HUES64 (cell line): Measurements from ENCODE around the gene TK1. TPM values are rescaled to one million over a fixed set of nuclear protein-coding genes. Genes with fewer than 3 reads are reported as not detected.
"Not testable (repeated sequence)": the region's sequence is repeated elsewhere in the genome, so short reads cannot be mapped to it uniquely, and the experiment has no call there.

Experiments
- H3K27ac ChIP-seq: 2 replicates; pipeline ENCODE4 v1.7.0; 2013; ENCODE audit warnings: low read depth, low read length, inconsistent platforms
- H3K27me3 ChIP-seq: 2 replicates; pipeline ENCODE4 v1.6.1; 2013; ENCODE audit warnings: mild to moderate bottlenecking, low read length; ENCODE audit not compliant: insufficient read depth
- H3K36me3 ChIP-seq: 2 replicates; pipeline ENCODE4 v1.6.1; 2013; ENCODE audit warnings: mild to moderate bottlenecking, low read length; ENCODE audit not compliant: insufficient read depth
- H3K4me1 ChIP-seq: 2 replicates; pipeline ENCODE4 v1.6.1; 2013; ENCODE audit warnings: mild to moderate bottlenecking, low read length, moderate library complexity; ENCODE audit not compliant: insufficient read depth
- H3K4me3 ChIP-seq: 2 replicates; pipeline ENCODE4 v1.5.1; 2013; ENCODE audit warnings: mild to moderate bottlenecking, low read length, moderate library complexity
- H3K9ac ChIP-seq: 2 replicates; pipeline ENCODE4 v1.6.1; 2013; ENCODE audit warnings: mild to moderate bottlenecking, low read depth, low read length
- H3K9me3 ChIP-seq: 2 replicates; pipeline ENCODE4 v1.6.1; 2013; ENCODE audit warnings: low read depth, low read length; ENCODE audit not compliant: insufficient read depth
- WGBS: fragments of 150-250, 120-280 bp; methylation state at CpG from one replicate; pipeline ENCODE4 v1.1.7; 2013; ENCODE audit warnings: missing lambda C conversion rate; 5-methylcytosine and 5-hydroxymethylcytosine counted together
- polyA plus RNA-seq, 2 experiments: library from polyadenylated mRNA; stranded (reverse); fragments of 50-300 nt; gene quantifications; one replicate each; pipeline ENCODE4 v1.2.3, GENCODE V29; 2013

Gene TK1
- 64.5 TPM for polyA plus RNA-seq (2013, experiment 1 of 2)
- polyA plus RNA-seq (2013, experiment 2 of 2) = 62.3 TPM

GRCh38 chr17:78186692-78187595 is at the start of gene TK1, which contains the start of gene AFMID:
TSS of gene TK1 (minus strand) at chr17:78187052. CDS start at chr17:78186994, 58 bp downstream.
TSS of gene AFMID (plus strand) at chr17:78187362. CDS start at chr17:78187371, 9 bp downstream.
- Histone ChIP-seq H3K4me1 (peaks cover 10% of the 10 kb centered on the region; the same call in 1 of the 2 replicates), H3K9ac (peak within 1 kb of the TSS; percentile 95), H3K27me3 (no peaks in the 10 kb centered on the region), H3K36me3 (peaks cover 48% of the 10 kb centered on the region), H3K4me3 (peak within 1 kb of the TSS; percentile 88), H3K9me3 (no peaks in the 10 kb centered on the region), H3K27ac (peak within 1 kb of the TSS; percentile 89)
- 3% methylated on average over 55 of the region's 57 CpGs for WGBS

GRCh38 chr17:78235885-78236284 is 49.0 kb upstream of the TK1 start:
- no peaks in the 10 kb centered on the region for H3K4me1 ChIP-seq
- 81% methylated on average over 8 of the region's 8 CpGs for WGBS
- H3K9ac ChIP-seq = no peak overlapping the region
- H3K27ac ChIP-seq = no peak overlapping the region
- H3K36me3 ChIP-seq = no peaks in the 10 kb centered on the region
- no peaks in the 10 kb centered on the region for H3K9me3 ChIP-seq
- no peak overlapping the region for H3K4me3 ChIP-seq
- peaks cover 23% of the 10 kb centered on the region for H3K27me3 ChIP-seq

- H3K9ac ChIP-seq, H3K36me3 ChIP-seq, H3K27ac ChIP-seq, H3K9me3 ChIP-seq, H3K4me3 ChIP-seq, H3K4me1 ChIP-seq: not testable (repeated sequence)
- 98% methylated on average over 6 of the region's 6 CpGs for WGBS
- H3K27me3 ChIP-seq = peaks cover 31% of the 10 kb centered on the region
Measured at GRCh38 chr17:78235022-78235421, 48.2 kb upstream of the TK1 start.

GRCh38 chr17:78234261-78234865 is 47.5 kb upstream of the TK1 start:
- Histone ChIP-seq H3K27ac (no peak overlapping the region), H3K27me3 (peaks cover 34% of the 10 kb centered on the region), H3K9ac (no peak overlapping the region), H3K4me1 (no peaks in the 10 kb centered on the region), H3K9me3 (no peaks in the 10 kb centered on the region), H3K36me3 (no peaks in the 10 kb centered on the region), H3K4me3 (no peak overlapping the region)
- WGBS = 91% methylated on average over 17 of the region's 17 CpGs

- Histone ChIP-seq H3K36me3 (no peaks in the 10 kb centered on the region), H3K4me1 (no peaks in the 10 kb centered on the region), H3K9me3 (no peaks in the 10 kb centered on the region), H3K27me3 (peaks cover 34% of the 10 kb centered on the region), H3K9ac (no peak overlapping the region), H3K4me3 (no peak overlapping the region), H3K27ac (no peak overlapping the region)
- WGBS = 89% methylated on average over 9 of the region's 10 CpGs
Measured at GRCh38 chr17:78233678-78234077, 46.8 kb upstream of the TK1 start.

GRCh38 chr17:78232859-78233173 is 46.0 kb upstream of the TK1 start:
- H3K9me3 ChIP-seq = no peaks in the 10 kb centered on the region
- no peaks in the 10 kb centered on the region for H3K4me1 ChIP-seq
- peak overlapping the region; percentile 61; the same call in 1 of the 2 replicates for H3K4me3 ChIP-seq
- H3K27ac ChIP-seq = no peak overlapping the region
- peaks cover 34% of the 10 kb centered on the region for H3K27me3 ChIP-seq
- WGBS = 91% methylated on average over 2 of the region's 2 CpGs
- no peak overlapping the region for H3K9ac ChIP-seq
- no peaks in the 10 kb centered on the region for H3K36me3 ChIP-seq

GRCh38 chr17:78231991-78232858 is 45.4 kb upstream of the TK1 start:
- no peak overlapping the region for H3K27ac ChIP-seq
- H3K4me3 ChIP-seq = peak overlapping the region; percentile 61
- WGBS = 15% methylated on average over 55 of the region's 55 CpGs
- no peaks in the 10 kb centered on the region for H3K36me3 ChIP-seq
- H3K9ac ChIP-seq = no peak overlapping the region
- no peaks in the 10 kb centered on the region for H3K4me1 ChIP-seq
- no peaks in the 10 kb centered on the region for H3K9me3 ChIP-seq
- H3K27me3 ChIP-seq = peaks cover 34% of the 10 kb centered on the region

GRCh38 chr17:78230996-78231935 is 44.4 kb upstream of the TK1 start, which contains the start of gene TMEM235:
TSS of gene TMEM235 (plus strand) at chr17:78231631. CDS start at chr17:78232024, 393 bp downstream.
- Histone ChIP-seq H3K9ac (peak within 1 kb of the TSS; percentile 50; the same call in 1 of the 2 replicates), H3K9me3 (no peaks in the 10 kb centered on the region), H3K27me3 (peaks cover 34% of the 10 kb centered on the region), H3K27ac (no peak within 1 kb of the TSS), H3K4me3 (peak within 1 kb of the TSS; percentile 61), H3K4me1 (no peaks in the 10 kb centered on the region), H3K36me3 (no peaks in the 10 kb centered on the region)
- WGBS = 27% methylated on average over 52 of the region's 52 CpGs

GRCh38 chr17:78230252-78230962 is 43.6 kb upstream of the TK1 start:
- 90% methylated on average over 10 of the region's 13 CpGs for WGBS
- no peaks in the 10 kb centered on the region for H3K36me3 ChIP-seq
- no peaks in the 10 kb centered on the region for H3K9me3 ChIP-seq
- H3K4me1 ChIP-seq = no peaks in the 10 kb centered on the region
- H3K9ac ChIP-seq = no peak overlapping the region
- peaks cover 34% of the 10 kb centered on the region for H3K27me3 ChIP-seq
- no peak overlapping the region for H3K4me3 ChIP-seq
- no peak overlapping the region for H3K27ac ChIP-seq
